ENCODE data around the gene HOXD8.

DNA sequence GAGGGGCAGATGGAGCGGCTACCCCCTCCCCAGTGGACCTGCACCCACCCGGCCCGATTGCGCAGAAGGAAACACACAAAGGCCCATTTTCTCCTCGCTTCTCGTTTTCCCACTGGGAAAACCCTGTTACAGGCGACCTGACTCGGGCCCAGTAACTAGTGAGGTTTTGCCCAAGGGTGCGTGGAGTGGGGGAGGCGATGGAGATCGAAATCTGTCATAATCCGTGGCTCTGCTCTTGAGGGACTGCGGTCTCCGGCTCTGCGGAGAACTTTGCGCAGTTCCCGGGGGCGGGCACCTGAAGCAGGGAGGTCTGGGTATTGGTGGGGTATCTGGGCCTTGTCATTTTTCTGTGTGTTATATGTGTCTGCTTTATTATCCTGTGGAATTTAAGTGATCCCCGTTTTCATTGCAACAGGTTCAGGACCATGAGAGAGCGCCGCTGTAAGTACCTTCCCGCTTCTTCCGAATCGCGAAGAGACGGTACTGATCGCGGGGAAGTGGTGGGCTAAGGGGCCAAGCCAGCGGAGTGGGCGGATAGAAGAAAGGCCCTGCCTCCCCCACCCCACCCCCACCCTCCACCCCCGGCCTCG is 17.8 kb downstream of the HOXD8 start:
- TF ChIP-seq CTCF (IDR thresholded peaks at IDR 0.05) (no peak), POLR2AphosphoS5 (IDR thresholded peaks at IDR 0.05) (no peak)

Measured in upper lobe of left lung (tissue), 4 donors.